Measurements from ENCODE around the gene GDF2.

DNA sequence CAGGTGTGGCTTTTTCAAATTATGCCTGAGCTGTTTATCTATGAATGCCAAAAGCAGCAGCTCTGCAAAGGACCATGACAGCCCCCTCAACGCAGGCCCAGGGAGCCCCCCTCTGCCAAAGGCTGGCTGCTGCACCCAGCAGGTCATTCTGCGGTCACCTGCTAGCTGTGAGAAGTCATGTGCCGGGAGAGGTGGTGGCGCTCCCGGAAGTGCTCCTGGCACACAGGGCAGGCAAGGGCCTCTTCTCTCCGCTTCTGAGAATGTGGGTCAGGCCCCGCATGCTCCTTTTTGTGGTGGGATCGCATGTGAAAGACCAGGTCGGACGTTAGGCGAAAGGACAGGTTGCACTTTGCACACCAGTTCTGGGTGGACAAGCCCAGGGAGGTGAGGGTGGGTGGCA is 45.4 kb downstream of the GDF2 start:
- TF ChIP-seq, protein P1, sequence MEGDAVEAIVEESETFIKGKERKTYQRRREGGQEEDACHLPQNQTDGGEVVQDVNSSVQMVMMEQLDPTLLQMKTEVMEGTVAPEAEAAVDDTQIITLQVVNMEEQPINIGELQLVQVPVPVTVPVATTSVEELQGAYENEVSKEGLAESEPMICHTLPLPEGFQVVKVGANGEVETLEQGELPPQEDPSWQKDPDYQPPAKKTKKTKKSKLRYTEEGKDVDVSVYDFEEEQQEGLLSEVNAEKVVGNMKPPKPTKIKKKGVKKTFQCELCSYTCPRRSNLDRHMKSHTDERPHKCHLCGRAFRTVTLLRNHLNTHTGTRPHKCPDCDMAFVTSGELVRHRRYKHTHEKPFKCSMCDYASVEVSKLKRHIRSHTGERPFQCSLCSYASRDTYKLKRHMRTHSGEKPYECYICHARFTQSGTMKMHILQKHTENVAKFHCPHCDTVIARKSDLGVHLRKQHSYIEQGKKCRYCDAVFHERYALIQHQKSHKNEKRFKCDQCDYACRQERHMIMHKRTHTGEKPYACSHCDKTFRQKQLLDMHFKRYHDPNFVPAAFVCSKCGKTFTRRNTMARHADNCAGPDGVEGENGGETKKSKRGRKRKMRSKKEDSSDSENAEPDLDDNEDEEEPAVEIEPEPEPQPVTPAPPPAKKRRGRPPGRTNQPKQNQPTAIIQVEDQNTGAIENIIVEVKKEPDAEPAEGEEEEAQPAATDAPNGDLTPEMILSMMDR (conservative IDR thresholded peaks at IDR 0.05 in 1 of 2, IDR thresholded peaks at IDR 0.05 in 1 of 2; ENCODE audit: extremely low read depth in 1 of 2, insufficient read depth in 1 of 2, low read depth in 1 of 2, low read length in 2 of 2) = no peak
- no peak for TF ChIP-seq EZH2 (IDR thresholded peaks at IDR 0.05; ENCODE audit: borderline replicate concordance, low read length)

Data from mammary epithelial cell (primary cell).